SK-N-SH (cell line): Measurements from ENCODE around the gene AKAP10. TPM values are rescaled to one million over a fixed set of nuclear protein-coding genes. Genes with fewer than 3 reads are reported as not detected.

Source experiments
- CTCF ChIA-PET: fragments of 300-600, 350-600 bp; formaldehyde crosslinking; extraction: SDS; loops from one replicate; lab custom pipeline; 2021; lab: Yijun Ruan, JAX
- POLR2A ChIA-PET: fragments of 350-600 bp; sonication (Branson Sonifier 250); formaldehyde crosslinking; extraction: SDS; loops from one replicate; lab custom pipeline; 2020; ENCODE audit warnings: antibody characterized with exemption, inconsistent platforms; lab: Yijun Ruan, JAX
- DNase-seq: peaks from one replicate; pipeline ENCODE4 v3.0.0; 2012
- H2AFZ ChIP-seq: fragments of 200-600 bp; sonication (generic); 2 replicates; pipeline ENCODE4 v1.8.1; 2016; ENCODE audit warnings: antibody characterized with exemption, mild to moderate bottlenecking, low read depth
- H3F3A ChIP-seq: fragments of 200-600 bp; sonication (generic); replicated peaks from 2 replicates; pipeline ENCODE3; 2016; ENCODE audit warnings: antibody characterized with exemption, mild to moderate bottlenecking; ENCODE audit not compliant: insufficient read depth
- H3K27ac ChIP-seq, 2 experiments: fragments of 200-500 bp in 1 of 2; fragments of 200-600 bp in 1 of 2; sonication (Bioruptor generic) in 1 of 2; sonication (generic), shearing (Covaris generic) in 1 of 2; 2 replicates each; pipeline versions ENCODE4 v1.5.1 to v1.6.1; 2014 to 2016; ENCODE audit warnings: low read depth in 2 of 2, inconsistent platforms in 1 of 2, low read length in 1 of 2, mild to moderate bottlenecking in 1 of 2, mixed read lengths in 1 of 2
- H3K27me3 ChIP-seq: fragments of 200-600 bp; sonication (generic), shearing (Covaris generic); 2 replicates; pipeline ENCODE4 v1.6.1; 2016; ENCODE audit warnings: mixed run types; ENCODE audit not compliant: insufficient read depth
- H3K36me3 ChIP-seq, 2 experiments: fragments of 200-500 bp in 1 of 2; fragments of 200-600 bp in 1 of 2; sonication (Bioruptor generic) in 1 of 2; sonication (generic) in 1 of 2; replicated peaks in 1 of 2; 2 replicates each; pipeline versions ENCODE3 to v1.5.1; 2014 to 2016; ENCODE audit warnings: low read length in 1 of 2, mild to moderate bottlenecking in 1 of 2; ENCODE audit not compliant: insufficient read depth in 2 of 2, control insufficient read depth in 1 of 2
- H3K4me1 ChIP-seq, 2 experiments: fragments of 200-500 bp in 1 of 2; fragments of 200-600 bp in 1 of 2; sonication (Bioruptor generic) in 1 of 2; sonication (generic), shearing (Covaris generic) in 1 of 2; 2 replicates each; pipeline versions ENCODE4 v1.5.1 to v1.6.1; 2014 to 2016; ENCODE audit warnings: low read depth in 1 of 2, low read length in 1 of 2, mixed run types in 1 of 2; ENCODE audit not compliant: insufficient read depth in 2 of 2, control insufficient read depth in 1 of 2
- H3K4me2 ChIP-seq: fragments of 200-600 bp; sonication (generic), shearing (Covaris generic); 2 replicates; pipeline ENCODE4 v1.6.1; 2017; ENCODE audit warnings: mixed run types
- H3K4me3 ChIP-seq, 2 experiments: fragments of 200-500 bp in 1 of 2; fragments of 200-600 bp in 1 of 2; sonication (Bioruptor generic) in 1 of 2; sonication (generic), shearing (Covaris generic) in 1 of 2; 2 replicates each; pipeline versions ENCODE4 v1.5.1 to v1.8.1; 2014 to 2016; ENCODE audit warnings: low read depth in 2 of 2, inconsistent platforms in 1 of 2, low read length in 1 of 2, mild to moderate bottlenecking in 1 of 2, mixed read lengths in 1 of 2, moderate library complexity in 1 of 2
- H3K79me2 ChIP-seq: fragments of 200-600 bp; sonication (generic); 2 replicates; pipeline ENCODE4 v1.8.1; 2017; ENCODE audit warnings: mild to moderate bottlenecking; ENCODE audit not compliant: insufficient read depth
- H3K9ac ChIP-seq: fragments of 200-600 bp; sonication (generic); 2 replicates; pipeline ENCODE4 v1.6.1; 2017; ENCODE audit warnings: mixed run types
- H3K9me2 ChIP-seq: fragments of 200-600 bp; sonication (generic); 2 replicates; pipeline ENCODE4 v1.6.1; 2017; ENCODE audit warnings: mixed run types
- H3K9me3 ChIP-seq: fragments of 200-600 bp; sonication (generic); 2 replicates; pipeline ENCODE4 v1.6.1; 2017; ENCODE audit warnings: mixed run types, mild to moderate bottlenecking, moderate library complexity
- H4K20me1 ChIP-seq: fragments of 200-600 bp; sonication (generic); 2 replicates; pipeline ENCODE4 v1.6.1; 2017; ENCODE audit warnings: mild to moderate bottlenecking, mixed run types; ENCODE audit not compliant: insufficient read depth
- CHD2 ChIP-seq: fragments of 150-350 bp; IDR thresholded peaks from 2 replicates; pipeline ENCODE4 v1.6.1; 2018; ENCODE audit warnings: low read length; ENCODE audit not compliant: partially characterized antibody
- EP300 ChIP-seq, 2 experiments: IDR thresholded peaks; 2 replicates each; pipeline versions ENCODE4 v1.4.0 to v1.6.1; 2012; ENCODE audit warnings: borderline replicate concordance in 1 of 2, low read depth in 1 of 2, low read length in 1 of 2
- FOSL2 ChIP-seq: IDR thresholded peaks from 2 replicates; pipeline ENCODE4 v1.4.0; 2012; ENCODE audit warnings: low read depth, mild to moderate bottlenecking, moderate library complexity, borderline replicate concordance
- FOXJ3 ChIP-seq: sonication (generic); formaldehyde crosslinking; IDR thresholded peaks from 2 replicates; pipeline ENCODE4 v1.5.1; 2020; ENCODE audit warnings: mild to moderate bottlenecking, missing genetic modification reagents
- FOXM1 ChIP-seq: IDR thresholded peaks from 2 replicates; pipeline ENCODE4 v1.4.0; 2012; ENCODE audit warnings: low read depth, mild to moderate bottlenecking
- GABPA ChIP-seq: IDR thresholded peaks from 2 replicates; pipeline ENCODE4 v1.4.0; 2012; ENCODE audit warnings: low read depth, mild to moderate bottlenecking
- GATA2 ChIP-seq: sonication (generic); formaldehyde crosslinking; IDR thresholded peaks from 2 replicates; pipeline ENCODE4 v1.5.0; 2020; ENCODE audit warnings: mild to moderate bottlenecking, missing genetic modification reagents
- IRF3 ChIP-seq: fragments of 150-350 bp; IDR thresholded peaks from 2 replicates; pipeline ENCODE4 v1.6.1; 2016; ENCODE audit warnings: mild to moderate bottlenecking, low read depth, low read length
- JUND ChIP-seq: IDR thresholded peaks from 2 replicates; pipeline ENCODE4 v1.4.0; 2012
- MEF2A ChIP-seq: IDR thresholded peaks from 2 replicates; pipeline ENCODE4 v1.4.0; 2012; ENCODE audit warnings: low read depth, borderline replicate concordance
- MXI1 ChIP-seq: IDR thresholded peaks from 2 replicates; pipeline ENCODE4 v1.6.1; 2012; ENCODE audit warnings: mild to moderate bottlenecking, low read depth, low read length, improper control_type of control experiment
- NFIC ChIP-seq: IDR thresholded peaks from 2 replicates; pipeline ENCODE4 v1.4.0; 2012; ENCODE audit warnings: borderline replicate concordance
- RFX5 ChIP-seq: IDR thresholded peaks from 2 replicates; pipeline ENCODE4 v1.6.1; 2012; ENCODE audit warnings: mild to moderate bottlenecking, improper control_type of control experiment, low read length
- RXRA ChIP-seq: IDR thresholded peaks from 2 replicates; pipeline ENCODE4 v1.4.0; 2012; ENCODE audit warnings: low read depth, mild to moderate bottlenecking, borderline replicate concordance
- SIN3A ChIP-seq: IDR thresholded peaks from 2 replicates; pipeline ENCODE4 v1.6.1; 2012; ENCODE audit warnings: low read depth, mild to moderate bottlenecking, low read length, moderate library complexity, borderline replicate concordance
- SMC3 ChIP-seq: IDR thresholded peaks from 2 replicates; pipeline ENCODE4 v1.6.1; 2012; ENCODE audit warnings: low read depth, low read length, improper control_type of control experiment
- TAF1 ChIP-seq: IDR thresholded peaks from 2 replicates; pipeline ENCODE4 v1.6.1; 2012; ENCODE audit warnings: low read depth, mild to moderate bottlenecking, low read length, moderate library complexity, borderline replicate concordance
- TCF12 ChIP-seq: IDR thresholded peaks from 2 replicates; pipeline ENCODE4 v1.4.0; 2012
- TEAD4 ChIP-seq: IDR thresholded peaks from 2 replicates; pipeline ENCODE4 v1.4.0; 2012; ENCODE audit warnings: mild to moderate bottlenecking, borderline replicate concordance; ENCODE audit not compliant: insufficient read depth
- whole genome bisulfite sequencing: methylation state at CpG from one replicate; pipeline ENCODE4 v1.1.6; 2017; ENCODE audit warnings: low lambda C conversion rate; 5-methylcytosine and 5-hydroxymethylcytosine counted together
- polyA plus RNA-seq, 3 experiments: library from polyadenylated mRNA; depleted of rRNA; stranded (reverse); fragments of >200 nt; gene quantifications; 2 replicates each; pipeline ENCODE4 v1.2.3, GENCODE V29; 2012
- TF ChIP-seq, protein P1 (sequence below): fragments of 200-600 bp; sonication (generic); IDR thresholded peaks from 2 replicates; pipeline ENCODE4 v1.6.1; 2017; ENCODE audit warnings: antibody characterized with exemption, mild to moderate bottlenecking, moderate library complexity
- TF ChIP-seq, protein P2 (sequence below): IDR thresholded peaks from 2 replicates; pipeline ENCODE4 v1.4.0; 2012; ENCODE audit warnings: low read depth, borderline replicate concordance

AKAP10 gene
- polyA plus RNA-seq, 1 of the 3 experiments (the other 2 are of a cell fraction), result 12.7 TPM

- H3K27me3 ChIP-seq, result no peaks in the 10 kb centered on the region
- H3K27ac ChIP-seq, result no peak overlapping the region
- H3K9me3 ChIP-seq, result no peaks in the 10 kb centered on the region
- no peak for DNase-seq
- H3K4me2 ChIP-seq, result no peak overlapping the region
- WGBS, result 83% methylated on average over 5 of the region's 5 CpGs
- H3K9me2 ChIP-seq, result no peaks in the 10 kb centered on the region
- H3K79me2 ChIP-seq, result no peaks in the 10 kb centered on the region
- no peaks in the 10 kb centered on the region for H3K36me3 ChIP-seq
- H3K4me1 ChIP-seq, result no peaks in the 10 kb centered on the region
- no peak overlapping the region for H2AFZ ChIP-seq
- CTCF ChIA-PET, result interaction anchor here (0.6 to 6.2 kb wide), 4 partner anchors 13 to 124 kb away, joined by 3 to 67 read pairs (median 30); partner anchors contain the start of gene SPECC1
- no peaks in the 10 kb centered on the region for H4K20me1 ChIP-seq
- H3F3A ChIP-seq, result no peaks in the 10 kb centered on the region
- no peak overlapping the region for H3K4me3 ChIP-seq
- no peak overlapping the region for H3K9ac ChIP-seq
- TF ChIP-seq TAF1 (no peak), SMC3 (no peak), GATA2 (CRISPR knock-in tag) (no peak), EP300 (IDR thresholded peaks at IDR 0.05; ENCODE audit: borderline replicate concordance in 1 of 2, low read depth in 1 of 2, low read length in 1 of 2) (no peak), SIN3A (no peak)
- POLR2A ChIA-PET, result interaction anchor here (1.0 kb wide), 1 partner anchor 8 kb away, joined by 3 read pairs; no protein-coding TSS in a partner anchor
These were observed 18.9 kb upstream of the AKAP10 start for GRCh38 chr17:19996502-19996901.

GRCh38 chr17:19996086-19996485 is 18.5 kb upstream of the AKAP10 start:
- no peaks in the 10 kb centered on the region for H3F3A ChIP-seq
- no peaks in the 10 kb centered on the region for H3K79me2 ChIP-seq
- CTCF ChIA-PET, result interaction anchor here (0.6 to 6.2 kb wide), 4 partner anchors 14 to 125 kb away, joined by 3 to 67 read pairs (median 30); partner anchors contain the start of gene SPECC1
- H3K9ac ChIP-seq, result no peak overlapping the region
- H3K27me3 ChIP-seq, result no peaks in the 10 kb centered on the region
- H3K9me2 ChIP-seq, result no peaks in the 10 kb centered on the region
- no peak overlapping the region for H3K27ac ChIP-seq
- POLR2A ChIA-PET, result no interaction called here
- TF ChIP-seq MXI1, result no peak
- TF ChIP-seq, protein P1, sequence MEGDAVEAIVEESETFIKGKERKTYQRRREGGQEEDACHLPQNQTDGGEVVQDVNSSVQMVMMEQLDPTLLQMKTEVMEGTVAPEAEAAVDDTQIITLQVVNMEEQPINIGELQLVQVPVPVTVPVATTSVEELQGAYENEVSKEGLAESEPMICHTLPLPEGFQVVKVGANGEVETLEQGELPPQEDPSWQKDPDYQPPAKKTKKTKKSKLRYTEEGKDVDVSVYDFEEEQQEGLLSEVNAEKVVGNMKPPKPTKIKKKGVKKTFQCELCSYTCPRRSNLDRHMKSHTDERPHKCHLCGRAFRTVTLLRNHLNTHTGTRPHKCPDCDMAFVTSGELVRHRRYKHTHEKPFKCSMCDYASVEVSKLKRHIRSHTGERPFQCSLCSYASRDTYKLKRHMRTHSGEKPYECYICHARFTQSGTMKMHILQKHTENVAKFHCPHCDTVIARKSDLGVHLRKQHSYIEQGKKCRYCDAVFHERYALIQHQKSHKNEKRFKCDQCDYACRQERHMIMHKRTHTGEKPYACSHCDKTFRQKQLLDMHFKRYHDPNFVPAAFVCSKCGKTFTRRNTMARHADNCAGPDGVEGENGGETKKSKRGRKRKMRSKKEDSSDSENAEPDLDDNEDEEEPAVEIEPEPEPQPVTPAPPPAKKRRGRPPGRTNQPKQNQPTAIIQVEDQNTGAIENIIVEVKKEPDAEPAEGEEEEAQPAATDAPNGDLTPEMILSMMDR, result no peak
- no peak for TF ChIP-seq EP300 (IDR thresholded peaks at IDR 0.05; ENCODE audit: borderline replicate concordance in 1 of 2, low read depth in 1 of 2, low read length in 1 of 2)
- TF ChIP-seq GABPA, result no peak
- TF ChIP-seq CHD2, result no peak
- no peak for TF ChIP-seq TEAD4
- TF ChIP-seq FOXM1, result no peak
- no peak for TF ChIP-seq SIN3A
- no peak for TF ChIP-seq FOXJ3 (CRISPR knock-in tag)
- TF ChIP-seq MEF2A, result no peak
- no peak for TF ChIP-seq IRF3
- TF ChIP-seq GATA2 (CRISPR knock-in tag), result no peak
- TF ChIP-seq RXRA, result no peak
- TF ChIP-seq, protein P2, sequence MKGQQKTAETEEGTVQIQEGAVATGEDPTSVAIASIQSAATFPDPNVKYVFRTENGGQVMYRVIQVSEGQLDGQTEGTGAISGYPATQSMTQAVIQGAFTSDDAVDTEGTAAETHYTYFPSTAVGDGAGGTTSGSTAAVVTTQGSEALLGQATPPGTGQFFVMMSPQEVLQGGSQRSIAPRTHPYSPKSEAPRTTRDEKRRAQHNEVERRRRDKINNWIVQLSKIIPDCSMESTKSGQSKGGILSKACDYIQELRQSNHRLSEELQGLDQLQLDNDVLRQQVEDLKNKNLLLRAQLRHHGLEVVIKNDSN, result no peak
- TF ChIP-seq JUND, result no peak
- TF ChIP-seq RFX5, result no peak
- TF ChIP-seq NFIC, result no peak
- TF ChIP-seq FOSL2, result no peak
- no peak for TF ChIP-seq TCF12
- TF ChIP-seq, all 33 proteins: peak for 0
- WGBS, result 67% methylated on average over 1 of the region's 1 CpG
- DNase-seq, result no peak
- Histone ChIP-seq H3K9me3 (no peaks in the 10 kb centered on the region), H3K4me3 (no peak overlapping the region), H4K20me1 (no peaks in the 10 kb centered on the region), H2AFZ (no peak overlapping the region), H3K4me2 (no peak overlapping the region), H3K4me1 (no peaks in the 10 kb centered on the region), H3K36me3 (no peaks in the 10 kb centered on the region)
